Measurements from ENCODE around the gene ZAP70.

DNA sequence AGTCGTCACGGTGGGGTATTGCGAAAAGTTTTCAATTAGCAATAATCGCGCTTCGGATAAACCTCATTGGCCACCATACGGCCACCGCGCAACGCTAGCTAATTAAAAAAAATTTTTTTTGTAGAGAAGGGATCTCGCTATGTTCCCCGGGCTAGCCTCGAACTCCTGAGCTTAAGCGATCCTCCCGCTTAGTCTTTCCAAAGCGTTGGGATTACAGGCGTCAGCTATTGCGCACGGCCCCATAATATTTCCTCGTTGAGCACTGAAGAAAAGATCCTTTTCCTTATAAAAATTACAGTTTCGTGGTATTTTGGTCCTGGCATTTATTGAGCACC, 48.8 kb upstream of the ZAP70 start:
- TF ChIP-seq CTCF (IDR thresholded peaks at IDR 0.05; ENCODE audit: insufficient read depth, low read length, poor library complexity, severe bottlenecking) (no peak), EZH2phosphoT487 (conservative IDR thresholded peaks at IDR 0.05; ENCODE audit: low read length) (no peak)

Data from SU-DHL-6 (cell line).